ENCODE measurements around the gene CD300H. TPM values are rescaled to one million over a fixed set of nuclear protein-coding genes. Genes with fewer than 3 reads are reported as not detected.
A peak's percentile ranks its signal among the peaks of the same experiment; 100 is the strongest.
"Not testable (repeated sequence)": the region's sequence is repeated elsewhere in the genome, so short reads cannot be mapped to it uniquely, and the experiment has no call there.

Gene CD300H
- total RNA-seq, 1 donor from 2014 or later: not detected

DNA sequence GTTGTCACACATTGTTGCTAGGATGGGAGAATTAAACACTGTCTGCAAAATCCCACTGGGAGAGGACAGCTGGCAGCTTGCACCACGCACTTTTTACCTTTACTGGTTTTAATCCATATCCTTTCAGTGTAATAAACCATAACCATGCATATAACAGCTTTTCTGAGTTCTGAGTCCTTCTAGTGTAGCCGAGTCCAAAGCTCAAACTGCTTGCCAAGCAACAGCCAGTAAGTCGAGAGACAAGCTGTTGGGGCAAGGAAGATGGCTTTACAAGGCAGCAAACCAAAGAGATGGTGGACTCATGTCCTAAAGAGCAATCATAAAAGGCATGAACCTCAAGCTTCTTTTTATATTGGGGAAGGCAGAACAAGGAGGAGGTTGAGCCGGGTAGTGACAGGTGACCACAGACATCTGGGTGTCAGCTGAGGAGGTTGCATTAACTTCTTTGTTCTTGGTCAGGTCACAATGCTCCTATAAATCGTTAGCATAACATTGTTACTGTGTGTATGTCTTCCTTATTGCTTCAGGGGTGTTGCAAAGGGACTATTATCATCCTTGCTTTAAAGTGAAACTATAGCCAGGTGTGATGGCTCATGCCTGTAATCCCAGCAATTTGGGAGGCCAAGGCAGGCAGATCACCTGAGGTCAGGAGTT is 7.3 kb upstream of the CD300H start:
- no peak overlapping the region for H3K27ac ChIP-seq (ENCODE audit: low read depth, low read length)
- peaks cover 7% of the 10 kb centered on the region for H3K4me1 ChIP-seq (ENCODE audit: insufficient read depth, low read length)
- no peak overlapping the region for H3K27ac Mint-ChIP-seq (ENCODE audit: unreplicated experiment)
- no peaks in the 10 kb centered on the region for H3K9me3 ChIP-seq (ENCODE audit: insufficient read depth, low read depth, low read length)
- H3K4me3 ChIP-seq (ENCODE audit: insufficient read depth, low read depth, low read length): no peak overlapping the region
- FAIRE-seq: no peak
- H3K27me3 ChIP-seq (ENCODE audit: insufficient read depth, low read length): peaks cover 25% of the 10 kb centered on the region
- peaks cover 7% of the 10 kb centered on the region for H3K4me1 Mint-ChIP-seq (ENCODE audit: low read depth, unreplicated experiment)
- H3K36me3 Mint-ChIP-seq (ENCODE audit: low read depth, unreplicated experiment): peaks cover 2% of the 10 kb centered on the region
- H3K36me3 ChIP-seq (ENCODE audit: insufficient read depth, low read length): no peaks in the 10 kb centered on the region
- no peaks in the 10 kb centered on the region for H4K20me1 ChIP-seq (ENCODE audit: insufficient read depth, low read length)
- H3K27me3 Mint-ChIP-seq (ENCODE audit: low read depth, unreplicated experiment): peaks cover 30% of the 10 kb centered on the region
- no peak overlapping the region for H3K9ac ChIP-seq (ENCODE audit: low read length)
- H3K9me3 Mint-ChIP-seq (ENCODE audit: unreplicated experiment): peaks cover 8% of the 10 kb centered on the region
- H3K4me2 ChIP-seq (ENCODE audit: low read length): no peak overlapping the region
- no peak overlapping the region for H3K4me3 Mint-ChIP-seq (ENCODE audit: unreplicated experiment)
- no peaks in the 10 kb centered on the region for H3K79me2 ChIP-seq (ENCODE audit: insufficient read depth, low read length)
- no peak overlapping the region for H2AFZ ChIP-seq (ENCODE audit: low read depth, low read length)
- DNase-seq (ENCODE audit: low read depth): no peak
- TF ChIP-seq EZH2 (IDR thresholded peaks at IDR 0.05; ENCODE audit: insufficient read depth, low read length): no peak
- TF ChIP-seq, protein P1, sequence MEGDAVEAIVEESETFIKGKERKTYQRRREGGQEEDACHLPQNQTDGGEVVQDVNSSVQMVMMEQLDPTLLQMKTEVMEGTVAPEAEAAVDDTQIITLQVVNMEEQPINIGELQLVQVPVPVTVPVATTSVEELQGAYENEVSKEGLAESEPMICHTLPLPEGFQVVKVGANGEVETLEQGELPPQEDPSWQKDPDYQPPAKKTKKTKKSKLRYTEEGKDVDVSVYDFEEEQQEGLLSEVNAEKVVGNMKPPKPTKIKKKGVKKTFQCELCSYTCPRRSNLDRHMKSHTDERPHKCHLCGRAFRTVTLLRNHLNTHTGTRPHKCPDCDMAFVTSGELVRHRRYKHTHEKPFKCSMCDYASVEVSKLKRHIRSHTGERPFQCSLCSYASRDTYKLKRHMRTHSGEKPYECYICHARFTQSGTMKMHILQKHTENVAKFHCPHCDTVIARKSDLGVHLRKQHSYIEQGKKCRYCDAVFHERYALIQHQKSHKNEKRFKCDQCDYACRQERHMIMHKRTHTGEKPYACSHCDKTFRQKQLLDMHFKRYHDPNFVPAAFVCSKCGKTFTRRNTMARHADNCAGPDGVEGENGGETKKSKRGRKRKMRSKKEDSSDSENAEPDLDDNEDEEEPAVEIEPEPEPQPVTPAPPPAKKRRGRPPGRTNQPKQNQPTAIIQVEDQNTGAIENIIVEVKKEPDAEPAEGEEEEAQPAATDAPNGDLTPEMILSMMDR (IDR thresholded peaks at IDR 0.05; ENCODE audit: insufficient read depth, low read depth, low read length): no peak

DNA sequence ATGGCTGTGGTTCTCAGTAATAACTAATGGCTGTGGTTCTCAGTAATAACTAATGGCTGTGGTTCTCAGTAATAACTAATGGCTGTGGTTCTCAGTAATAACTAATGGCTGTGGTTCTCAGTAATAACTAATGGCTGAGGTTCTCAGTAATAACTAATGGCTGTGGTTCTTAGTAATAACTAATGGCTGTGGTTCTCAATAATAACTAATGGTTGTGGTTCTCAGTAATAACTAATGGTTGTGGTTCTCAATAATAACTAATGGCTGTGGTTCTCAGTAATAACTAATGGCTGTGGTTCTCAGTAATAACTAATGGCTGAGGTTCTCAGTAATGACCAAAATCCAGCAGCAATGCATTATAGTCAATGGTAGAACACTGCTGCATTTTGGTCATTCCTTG is 6.3 kb upstream of the CD300H start:
- H3K27me3 ChIP-seq (ENCODE audit: insufficient read depth, low read length): peaks cover 25% of the 10 kb centered on the region
- DNase-seq (ENCODE audit: low read depth): peak; percentile 21
- not testable (repeated sequence) for H4K20me1 ChIP-seq (ENCODE audit: insufficient read depth, low read length); H3K9me3 ChIP-seq (ENCODE audit: insufficient read depth, low read depth, low read length); H3K27ac ChIP-seq (ENCODE audit: low read depth, low read length); FAIRE-seq; H3K4me3 ChIP-seq (ENCODE audit: insufficient read depth, low read depth, low read length); H3K4me2 ChIP-seq (ENCODE audit: low read length); H3K36me3 ChIP-seq (ENCODE audit: insufficient read depth, low read length); H3K36me3 Mint-ChIP-seq (ENCODE audit: low read depth, unreplicated experiment); H3K9ac ChIP-seq (ENCODE audit: low read length); H2AFZ ChIP-seq (ENCODE audit: low read depth, low read length); H3K27ac Mint-ChIP-seq (ENCODE audit: unreplicated experiment); H3K9me3 Mint-ChIP-seq (ENCODE audit: unreplicated experiment); H3K79me2 ChIP-seq (ENCODE audit: insufficient read depth, low read length); H3K4me3 Mint-ChIP-seq (ENCODE audit: unreplicated experiment)
- Mint-ChIP-seq H3K27me3 (ENCODE audit: low read depth, unreplicated experiment) (peaks cover 28% of the 10 kb centered on the region), H3K4me1 (ENCODE audit: low read depth, unreplicated experiment) (peaks cover 13% of the 10 kb centered on the region)
- H3K4me1 ChIP-seq (ENCODE audit: insufficient read depth, low read length): peaks cover 11% of the 10 kb centered on the region

DNA sequence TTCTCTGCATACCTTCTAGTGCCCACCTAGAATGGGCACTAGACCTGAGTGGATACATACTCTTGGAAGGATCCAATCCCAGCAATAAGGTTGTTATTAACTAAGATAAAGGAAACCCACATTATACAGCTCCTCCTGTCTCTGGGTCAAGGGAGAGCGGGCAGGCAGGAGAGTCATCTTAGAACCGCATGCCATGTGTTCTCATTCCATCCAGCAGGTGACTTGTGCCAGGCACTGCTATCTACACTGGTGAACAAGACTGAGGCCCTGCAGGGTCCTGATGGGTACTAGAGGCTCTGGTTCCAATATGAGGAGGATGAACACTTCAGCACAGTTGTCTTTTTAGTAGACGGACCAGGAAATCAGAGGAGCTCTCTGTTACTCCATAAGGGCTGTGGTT is 5.9 kb upstream of the CD300H start:
- peaks cover 28% of the 10 kb centered on the region for H3K27me3 Mint-ChIP-seq (ENCODE audit: low read depth, unreplicated experiment)

More for the DNA sequence above, 5.9 kb upstream of the CD300H start:
- peaks cover 8% of the 10 kb centered on the region for H3K9me3 Mint-ChIP-seq (ENCODE audit: unreplicated experiment)
- TF ChIP-seq, protein P1 (IDR thresholded peaks at IDR 0.05; ENCODE audit: insufficient read depth, low read depth, low read length): no peak
- TF ChIP-seq EZH2 (IDR thresholded peaks at IDR 0.05; ENCODE audit: insufficient read depth, low read length): no peak
- H2AFZ ChIP-seq (ENCODE audit: low read depth, low read length): no peak overlapping the region
- peaks cover 6% of the 10 kb centered on the region for H3K9me3 ChIP-seq (ENCODE audit: insufficient read depth, low read depth, low read length)
- no peak overlapping the region for H3K27ac Mint-ChIP-seq (ENCODE audit: unreplicated experiment)
- peak; percentile 8 for DNase-seq (ENCODE audit: low read depth)
- no peak overlapping the region for H3K27ac ChIP-seq (ENCODE audit: low read depth, low read length)
- no peak for FAIRE-seq
- H3K36me3 Mint-ChIP-seq (ENCODE audit: low read depth, unreplicated experiment): peaks cover 2% of the 10 kb centered on the region
- H3K4me2 ChIP-seq (ENCODE audit: low read length): no peak overlapping the region
- no peak overlapping the region for H3K9ac ChIP-seq (ENCODE audit: low read length)
- no peak overlapping the region for H3K4me3 ChIP-seq (ENCODE audit: insufficient read depth, low read depth, low read length)
- H4K20me1 ChIP-seq (ENCODE audit: insufficient read depth, low read length): peaks cover 8% of the 10 kb centered on the region
- no peaks in the 10 kb centered on the region for H3K79me2 ChIP-seq (ENCODE audit: insufficient read depth, low read length)
- H3K4me3 Mint-ChIP-seq (ENCODE audit: unreplicated experiment): no peak overlapping the region
- H3K4me1 ChIP-seq (ENCODE audit: insufficient read depth, low read length): peaks cover 11% of the 10 kb centered on the region
- H3K27me3 ChIP-seq (ENCODE audit: insufficient read depth, low read length): peaks cover 25% of the 10 kb centered on the region
- H3K4me1 Mint-ChIP-seq (ENCODE audit: low read depth, unreplicated experiment): peaks cover 18% of the 10 kb centered on the region
- H3K36me3 ChIP-seq (ENCODE audit: insufficient read depth, low read length): no peaks in the 10 kb centered on the region
